ENCODE results near the gene WBP2NL.

Gene WBP2NL

DNA sequence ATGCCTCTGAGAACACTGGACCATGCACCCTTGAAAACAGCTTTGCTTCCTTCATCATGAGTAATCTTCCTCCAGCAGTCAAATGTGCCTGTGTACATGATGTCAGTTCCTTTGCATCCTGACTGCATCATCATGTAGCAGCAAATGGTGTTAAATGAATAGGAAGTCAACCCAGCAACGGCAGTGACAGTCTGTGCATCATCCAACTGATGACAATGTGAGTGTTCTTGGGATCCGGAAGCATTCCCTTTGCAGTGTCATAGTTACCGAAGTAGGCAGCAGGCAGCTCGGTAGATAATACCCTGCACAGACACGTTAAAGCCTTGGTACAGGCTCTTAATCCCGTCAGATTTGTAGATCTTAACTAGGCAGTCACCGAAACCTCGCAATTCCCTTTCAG, 2.5 kb downstream of the WBP2NL start:
- TF ChIP-seq EP300 (IDR thresholded peaks at IDR 0.05; ENCODE audit: borderline replicate concordance): no peak
- no peak for TF ChIP-seq RAD21 (IDR thresholded peaks at IDR 0.05; ENCODE audit: low read depth)
- TF ChIP-seq CREB1 (IDR thresholded peaks at IDR 0.05; ENCODE audit: low read depth): no peak

DNA sequence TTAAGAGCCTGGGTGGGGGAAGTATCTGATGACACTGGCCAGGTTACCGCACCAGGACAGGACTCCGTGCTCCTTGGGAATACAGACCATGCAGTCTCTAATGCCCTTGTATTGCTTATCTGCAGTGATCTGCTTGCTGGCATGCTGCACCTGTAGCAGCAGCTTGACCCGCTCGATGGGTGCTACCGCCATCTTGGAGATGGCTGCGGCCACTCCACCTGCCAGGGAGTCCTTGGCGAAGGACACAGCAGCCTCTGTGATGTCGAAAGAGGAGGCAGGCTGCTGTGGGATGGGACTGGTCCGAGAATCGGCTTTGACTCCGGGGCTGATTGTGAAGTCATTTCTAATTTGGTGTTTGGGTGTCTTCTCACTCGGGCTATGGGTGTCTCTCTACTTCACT, 3.1 kb downstream of the WBP2NL start:
- TF ChIP-seq TEAD4 (IDR thresholded peaks at IDR 0.05) (no peak), TAF1 (IDR thresholded peaks at IDR 0.05; ENCODE audit: low read depth) (no peak)

DNA sequence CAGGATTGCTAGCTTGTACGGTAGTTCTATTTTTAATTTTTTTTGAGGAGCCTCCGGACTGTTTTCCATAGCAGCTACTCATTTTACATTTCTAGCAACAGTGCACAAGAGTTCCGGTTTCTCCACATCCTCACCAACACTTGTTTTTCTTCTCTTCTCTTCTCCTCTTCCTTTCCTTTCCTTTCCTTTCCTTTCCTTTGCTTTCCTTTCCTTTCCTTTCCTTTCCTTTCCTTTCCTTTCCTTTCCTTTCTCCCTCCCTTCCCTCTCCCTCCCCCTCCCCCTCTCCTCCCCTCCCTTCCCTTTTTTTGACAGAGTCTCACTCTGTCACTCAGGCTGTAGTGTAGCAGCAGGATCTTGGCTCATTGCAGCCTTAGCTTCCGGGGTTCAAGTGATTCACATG, 9.3 kb downstream of the WBP2NL start:
- TF ChIP-seq NFIC (IDR thresholded peaks at IDR 0.05): no peak
- no peak for TF ChIP-seq FOXM1 (IDR thresholded peaks at IDR 0.05; ENCODE audit: borderline replicate concordance, low read depth)
- TF ChIP-seq EGR1 (IDR thresholded peaks at IDR 0.05): no peak

DNA sequence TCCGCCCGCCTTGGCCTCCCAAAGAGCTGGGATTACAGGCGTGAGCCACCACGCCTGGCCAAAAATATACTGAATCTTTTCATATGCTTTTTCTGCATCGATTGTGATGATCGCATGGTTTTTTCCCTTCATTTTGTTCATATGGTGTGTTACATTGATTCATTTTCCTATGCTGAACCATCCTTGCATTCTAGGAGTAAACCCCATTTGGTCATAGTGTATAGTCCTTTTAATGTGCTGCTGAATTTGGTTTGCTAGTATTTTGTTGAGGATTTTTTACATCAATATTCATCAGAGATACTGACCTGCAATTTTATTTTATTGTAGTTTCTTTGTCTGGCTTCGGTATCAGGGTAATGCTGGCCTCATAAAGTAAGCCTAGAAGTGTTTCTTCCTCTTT, 12.2 kb downstream of the WBP2NL start:
- TF ChIP-seq FOXM1 (IDR thresholded peaks at IDR 0.05; ENCODE audit: borderline replicate concordance, low read depth) (no peak), EP300 (IDR thresholded peaks at IDR 0.05; ENCODE audit: borderline replicate concordance) (no peak), NFIC (IDR thresholded peaks at IDR 0.05) (no peak), YY1 (IDR thresholded peaks at IDR 0.05; ENCODE audit: low read depth) (no peak), CREB1 (IDR thresholded peaks at IDR 0.05; ENCODE audit: low read depth) (no peak), RAD21 (IDR thresholded peaks at IDR 0.05; ENCODE audit: low read depth) (no peak), TCF12 (IDR thresholded peaks at IDR 0.05; ENCODE audit: low read depth) (no peak), TAF1 (IDR thresholded peaks at IDR 0.05; ENCODE audit: low read depth) (no peak)
- TF ChIP-seq, protein P1, sequence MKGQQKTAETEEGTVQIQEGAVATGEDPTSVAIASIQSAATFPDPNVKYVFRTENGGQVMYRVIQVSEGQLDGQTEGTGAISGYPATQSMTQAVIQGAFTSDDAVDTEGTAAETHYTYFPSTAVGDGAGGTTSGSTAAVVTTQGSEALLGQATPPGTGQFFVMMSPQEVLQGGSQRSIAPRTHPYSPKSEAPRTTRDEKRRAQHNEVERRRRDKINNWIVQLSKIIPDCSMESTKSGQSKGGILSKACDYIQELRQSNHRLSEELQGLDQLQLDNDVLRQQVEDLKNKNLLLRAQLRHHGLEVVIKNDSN (IDR thresholded peaks at IDR 0.05): no peak

GRCh38 chr22:42013385-42013784, 14.8 kb downstream of the WBP2NL start:
- TF ChIP-seq YY1 (IDR thresholded peaks at IDR 0.05; ENCODE audit: low read depth) (no peak), NFIC (IDR thresholded peaks at IDR 0.05) (no peak), EGR1 (IDR thresholded peaks at IDR 0.05) (no peak), FOXM1 (IDR thresholded peaks at IDR 0.05; ENCODE audit: borderline replicate concordance, low read depth) (no peak), REST (IDR thresholded peaks at IDR 0.05; ENCODE audit: low read depth) (no peak), TCF12 (IDR thresholded peaks at IDR 0.05; ENCODE audit: low read depth) (no peak)
- TF ChIP-seq, protein P1 (IDR thresholded peaks at IDR 0.05): no peak

DNA sequence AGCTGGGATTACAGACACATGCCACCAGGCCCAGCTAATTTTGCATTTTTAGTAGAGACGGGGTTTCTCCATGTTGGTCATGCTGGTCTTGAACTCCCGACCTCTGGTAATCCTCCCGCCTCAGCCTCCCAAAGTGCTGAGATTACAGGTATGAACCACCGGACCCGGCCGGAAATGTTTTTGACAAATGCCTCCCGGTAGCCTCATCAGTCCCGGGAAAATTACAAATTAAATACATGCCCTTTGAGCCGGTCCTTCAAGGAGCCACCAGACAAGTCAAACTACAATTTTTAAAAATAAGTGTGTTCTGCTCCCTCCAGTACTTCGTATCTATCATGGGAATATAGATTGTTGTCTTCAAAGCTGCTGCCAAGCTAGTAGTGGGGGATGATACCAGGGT, 17.5 kb downstream of the WBP2NL start:
- TF ChIP-seq YY1 (IDR thresholded peaks at IDR 0.05; ENCODE audit: low read depth) (no peak), NFIC (IDR thresholded peaks at IDR 0.05) (no peak), EP300 (IDR thresholded peaks at IDR 0.05; ENCODE audit: borderline replicate concordance) (no peak), CEBPB (IDR thresholded peaks at IDR 0.05) (no peak), TCF12 (IDR thresholded peaks at IDR 0.05; ENCODE audit: low read depth) (no peak), TAF1 (IDR thresholded peaks at IDR 0.05; ENCODE audit: low read depth) (no peak), RAD21 (IDR thresholded peaks at IDR 0.05; ENCODE audit: low read depth) (no peak), TEAD4 (IDR thresholded peaks at IDR 0.05) (no peak), REST (IDR thresholded peaks at IDR 0.05; ENCODE audit: low read depth) (no peak), ZBTB7A (IDR thresholded peaks at IDR 0.05; ENCODE audit: low read depth) (no peak), FOXM1 (IDR thresholded peaks at IDR 0.05; ENCODE audit: borderline replicate concordance, low read depth) (no peak), CREB1 (IDR thresholded peaks at IDR 0.05; ENCODE audit: low read depth) (no peak), EGR1 (IDR thresholded peaks at IDR 0.05) (no peak), MAX (IDR thresholded peaks at IDR 0.05) (no peak)
- TF ChIP-seq, protein P1 (IDR thresholded peaks at IDR 0.05): no peak

DNA sequence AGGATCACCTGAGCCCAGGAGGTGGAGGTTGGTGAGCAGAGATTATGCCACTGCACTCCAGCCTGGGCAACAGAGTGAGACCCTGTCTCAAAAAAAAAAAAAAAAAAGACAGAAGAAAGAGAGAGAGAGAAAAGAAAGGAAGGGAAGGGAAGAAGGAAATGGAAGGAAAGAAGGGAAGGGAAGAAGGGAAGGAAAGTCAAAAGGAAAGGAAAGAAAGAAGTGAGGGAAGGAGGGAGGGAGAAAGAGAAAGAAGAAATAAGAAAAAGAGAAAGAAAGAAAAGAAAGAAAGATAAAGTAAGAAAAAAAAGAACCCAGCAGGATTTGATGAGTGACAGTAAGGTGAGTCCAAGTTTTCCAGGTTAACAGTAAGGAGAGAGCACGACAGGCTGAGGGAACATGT, 19.6 kb downstream of the WBP2NL start:
- no peak for TF ChIP-seq EGR1 (IDR thresholded peaks at IDR 0.05)
- no peak for TF ChIP-seq TEAD4 (IDR thresholded peaks at IDR 0.05)
- TF ChIP-seq ZBTB7A (IDR thresholded peaks at IDR 0.05; ENCODE audit: low read depth): no peak
- no peak for TF ChIP-seq CREB1 (IDR thresholded peaks at IDR 0.05; ENCODE audit: low read depth)
- TF ChIP-seq YY1 (IDR thresholded peaks at IDR 0.05; ENCODE audit: low read depth): no peak
- no peak for TF ChIP-seq TCF12 (IDR thresholded peaks at IDR 0.05; ENCODE audit: low read depth)
- TF ChIP-seq EP300 (IDR thresholded peaks at IDR 0.05; ENCODE audit: borderline replicate concordance): no peak
- no peak for TF ChIP-seq REST (IDR thresholded peaks at IDR 0.05; ENCODE audit: low read depth)
- TF ChIP-seq, protein P1 (IDR thresholded peaks at IDR 0.05): no peak
- TF ChIP-seq CEBPB (IDR thresholded peaks at IDR 0.05): no peak
- TF ChIP-seq RAD21 (IDR thresholded peaks at IDR 0.05; ENCODE audit: low read depth): no peak
- no peak for TF ChIP-seq NFIC (IDR thresholded peaks at IDR 0.05)
- TF ChIP-seq MAX (IDR thresholded peaks at IDR 0.05): no peak
- TF ChIP-seq FOXM1 (IDR thresholded peaks at IDR 0.05; ENCODE audit: borderline replicate concordance, low read depth): no peak

All from Ishikawa (cell line).